GM19468 (cell line): ENCODE results near the gene KBTBD12.
"Not testable (repeated sequence)": the region's sequence is repeated elsewhere in the genome, so short reads cannot be mapped to it uniquely, and the experiment has no call there.

Experiments used
- ATAC-seq: cut with Tn5 transposase; IDR thresholded peaks from one replicate; pipeline ENCODE4 v1.9.1; 2021; ENCODE audit warnings: mild to moderate bottlenecking, moderate library complexity, moderate number of reproducible peaks; ENCODE audit not compliant: unreplicated experiment; ENCODE audit errors: extremely low read depth

KBTBD12 gene, protein sequence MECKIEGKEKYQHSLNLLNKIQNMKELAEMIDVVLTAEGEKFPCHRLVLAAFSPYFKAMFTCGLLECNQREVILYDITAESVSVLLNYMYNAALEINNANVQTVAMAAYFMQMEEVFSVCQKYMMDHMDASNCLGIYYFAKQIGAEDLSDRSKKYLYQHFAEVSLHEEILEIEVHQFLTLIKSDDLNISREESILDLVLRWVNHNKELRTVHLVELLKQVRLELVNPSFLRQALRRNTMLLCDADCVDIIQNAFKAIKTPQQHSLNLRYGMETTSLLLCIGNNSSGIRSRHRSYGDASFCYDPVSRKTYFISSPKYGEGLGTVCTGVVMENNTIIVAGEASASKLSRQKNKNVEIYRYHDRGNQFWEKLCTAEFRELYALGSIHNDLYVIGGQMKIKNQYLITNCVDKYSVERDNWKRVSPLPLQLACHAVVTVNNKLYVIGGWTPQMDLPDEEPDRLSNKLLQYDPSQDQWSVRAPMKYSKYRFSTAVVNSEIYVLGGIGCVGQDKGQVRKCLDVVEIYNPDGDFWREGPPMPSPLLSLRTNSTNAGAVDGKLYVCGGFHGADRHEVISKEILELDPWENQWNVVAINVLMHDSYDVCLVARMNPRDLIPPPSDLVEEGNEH

DNA sequence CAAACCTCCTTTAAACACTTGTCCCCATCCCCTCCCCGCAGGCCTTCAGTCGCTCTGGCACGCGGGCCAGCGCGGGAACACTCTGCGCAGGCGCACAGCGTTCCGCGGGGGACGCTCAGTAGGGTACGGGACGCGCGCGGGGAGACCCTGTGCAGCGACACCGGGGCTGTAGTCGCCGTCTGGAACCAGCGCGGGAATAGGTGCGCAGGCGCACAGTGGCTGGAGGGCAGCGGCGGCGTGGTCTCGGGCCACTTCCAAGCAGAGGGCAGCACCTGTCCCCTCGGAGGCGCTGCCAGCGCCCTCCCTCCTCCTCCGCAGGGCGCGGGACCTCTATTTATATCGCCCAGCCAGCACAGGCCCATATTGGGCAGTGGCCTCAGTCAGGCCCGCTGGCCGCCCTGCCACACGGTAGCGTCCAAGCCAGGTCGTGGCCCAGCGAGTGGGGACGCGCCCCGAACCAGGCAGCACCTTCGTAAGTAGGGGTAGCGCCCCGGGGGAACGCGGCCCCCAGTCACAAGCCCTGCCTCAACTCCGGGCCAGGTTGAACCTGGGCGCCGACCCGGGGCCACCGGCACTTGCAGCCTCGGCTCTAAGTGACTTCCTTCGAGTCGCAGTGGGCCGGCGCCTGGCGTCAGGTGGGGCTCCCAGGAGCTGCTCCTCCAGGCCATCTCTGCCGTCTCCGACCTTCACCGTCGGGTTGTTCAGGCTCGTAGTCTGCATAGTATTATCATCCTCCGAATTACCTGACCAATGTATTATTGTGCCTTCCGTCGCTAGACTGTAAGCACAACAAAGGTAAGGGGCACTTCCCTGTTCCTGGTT lies at the start of gene KBTBD12:
TSS of gene KBTBD12 (plus strand) at position 118 of the 822 bp plus-strand sequence. CDS start 7,830 bp downstream, outside the sequence.
- no peak for ATAC-seq

DNA sequence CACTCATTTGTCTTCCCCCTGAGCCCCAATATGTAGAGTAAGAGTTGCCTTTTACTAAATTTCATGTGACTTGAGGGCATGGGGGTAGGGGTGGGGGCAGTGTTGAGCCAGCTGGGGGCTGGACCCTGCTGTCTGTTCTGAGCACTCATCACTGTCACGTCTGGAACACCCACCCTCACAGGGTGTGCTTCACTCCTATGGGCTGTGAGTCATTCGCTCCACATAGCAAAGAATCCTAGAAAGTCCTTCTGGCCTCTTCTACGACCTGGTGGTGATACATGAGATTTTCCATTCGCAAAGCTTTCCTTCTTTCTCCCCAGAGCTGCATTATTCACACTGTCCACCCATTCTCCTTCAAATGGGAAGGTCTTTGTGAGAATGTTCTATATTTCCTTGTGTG lies 49.1 kb upstream of the KBTBD12 start:
- ATAC-seq: no peak

DNA sequence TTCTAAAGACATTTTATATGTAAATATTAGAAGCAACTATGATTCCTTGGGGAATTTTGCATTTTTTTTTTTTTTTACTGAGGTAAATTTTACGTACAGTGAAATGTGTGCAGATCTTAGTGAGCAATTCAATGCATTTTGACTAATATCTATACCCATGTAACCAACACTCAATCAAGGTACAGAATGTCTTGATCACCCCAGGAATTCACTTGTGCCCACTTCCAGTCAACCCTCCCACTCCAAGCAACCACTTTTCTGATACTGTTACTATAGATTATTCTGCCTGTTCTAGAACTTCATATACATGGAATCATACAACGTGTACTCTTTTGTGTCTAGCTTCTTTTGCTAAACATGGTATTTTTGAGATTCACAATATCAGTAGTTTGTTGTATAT lies 47.6 kb upstream of the KBTBD12 start:
- no peak for ATAC-seq

DNA sequence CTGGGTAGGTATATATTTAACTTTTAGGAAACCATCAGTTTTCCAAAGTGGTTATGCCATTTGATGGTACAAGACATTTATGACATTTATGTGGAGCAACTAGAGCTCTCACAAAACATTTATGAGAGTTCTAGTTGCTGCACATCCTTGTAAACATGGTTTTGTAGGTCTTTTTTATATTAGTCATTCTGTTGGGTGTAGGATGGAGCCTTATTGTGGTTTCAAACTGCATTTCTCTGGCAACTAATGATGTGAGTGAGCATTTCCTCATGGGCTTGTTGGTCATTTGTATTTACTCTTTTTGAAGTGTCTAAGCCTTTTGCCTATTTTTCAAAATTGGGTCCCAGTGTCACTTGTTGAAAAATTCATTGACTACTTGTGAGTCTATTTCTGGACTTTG lies 47.0 kb upstream of the KBTBD12 start:
- no peak for ATAC-seq

DNA sequence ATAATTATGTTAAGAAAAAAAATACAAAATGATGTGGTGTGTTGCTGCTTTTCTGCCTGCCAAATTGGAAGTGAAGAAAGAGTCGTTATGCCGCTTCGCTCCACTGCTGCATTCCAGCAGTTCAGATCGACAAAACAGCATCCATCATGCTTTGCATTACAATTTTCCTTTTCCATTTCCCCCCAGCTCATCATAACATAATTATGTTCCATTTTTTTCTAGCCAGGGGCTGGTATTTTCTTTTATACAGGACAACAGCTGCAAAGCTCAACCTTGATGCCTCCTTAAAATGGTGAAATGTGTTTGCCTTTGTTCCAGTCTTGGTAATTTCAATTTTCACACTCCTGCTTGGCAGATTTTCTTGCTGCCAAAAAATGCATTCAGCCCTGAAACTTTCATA lies 44.9 kb upstream of the KBTBD12 start:
- ATAC-seq: no peak

GRCh38 chr3:127874097-127874496 lies 40.9 kb upstream of the KBTBD12 start:
- not testable (repeated sequence) for ATAC-seq

DNA sequence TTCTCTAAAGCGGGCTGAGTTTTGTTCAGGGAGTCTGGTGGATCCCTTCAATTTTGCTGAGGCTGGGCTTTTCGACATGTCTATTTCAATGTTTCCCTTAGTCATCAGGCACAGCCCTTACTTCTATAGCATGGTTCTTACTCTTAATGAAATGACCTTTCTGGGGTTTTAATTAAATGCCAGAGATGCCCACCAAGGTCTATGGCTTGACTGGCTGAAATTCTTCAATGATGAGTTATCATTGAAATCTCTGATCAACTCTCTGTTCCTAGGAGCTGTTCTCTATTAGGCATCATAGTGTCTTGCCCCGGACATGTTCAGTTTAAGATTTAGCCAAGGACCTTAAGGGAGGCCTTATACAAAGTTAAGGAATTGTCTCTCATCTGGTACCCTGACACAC lies 33.4 kb upstream of the KBTBD12 start:
- no peak for ATAC-seq

GRCh38 chr3:127884041-127884440 lies 31.0 kb upstream of the KBTBD12 start:
- no peak for ATAC-seq

GRCh38 chr3:127886231-127886955 lies 28.6 kb upstream of the KBTBD12 start:
- ATAC-seq: no peak

DNA sequence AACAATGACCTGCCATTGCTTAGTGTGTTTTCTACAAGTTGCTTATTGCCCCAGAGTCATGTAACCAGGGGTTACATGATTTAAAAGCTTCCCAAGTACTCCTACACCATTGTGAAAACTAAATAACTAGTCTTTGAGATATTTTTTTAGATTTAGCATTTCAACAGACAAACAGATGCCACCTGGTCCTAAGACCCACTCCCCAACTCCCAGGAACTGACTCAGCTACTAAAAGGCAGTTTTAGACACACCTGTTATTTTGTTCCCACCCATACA lies 28.1 kb upstream of the KBTBD12 start:
- ATAC-seq: no peak

DNA sequence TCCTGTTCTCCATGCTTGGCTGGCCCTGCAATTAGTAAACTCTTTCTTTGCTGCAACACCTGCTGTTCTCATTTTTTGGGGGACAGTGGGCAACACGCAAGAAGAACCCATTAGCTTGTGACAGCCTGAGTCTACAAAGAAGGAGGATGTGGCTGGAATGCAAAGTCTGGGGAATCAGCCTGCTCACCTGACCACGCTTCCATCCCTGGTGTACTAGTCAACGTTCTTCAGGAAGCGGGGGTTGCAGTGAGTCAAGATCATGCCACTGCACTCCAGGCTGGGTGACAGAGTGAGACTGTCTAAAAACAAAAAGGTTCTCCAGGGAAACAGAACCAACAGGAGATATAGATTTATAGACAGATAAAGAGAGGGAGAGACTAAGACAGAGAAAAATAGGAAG lies 27.7 kb upstream of the KBTBD12 start:
- ATAC-seq: no peak

DNA sequence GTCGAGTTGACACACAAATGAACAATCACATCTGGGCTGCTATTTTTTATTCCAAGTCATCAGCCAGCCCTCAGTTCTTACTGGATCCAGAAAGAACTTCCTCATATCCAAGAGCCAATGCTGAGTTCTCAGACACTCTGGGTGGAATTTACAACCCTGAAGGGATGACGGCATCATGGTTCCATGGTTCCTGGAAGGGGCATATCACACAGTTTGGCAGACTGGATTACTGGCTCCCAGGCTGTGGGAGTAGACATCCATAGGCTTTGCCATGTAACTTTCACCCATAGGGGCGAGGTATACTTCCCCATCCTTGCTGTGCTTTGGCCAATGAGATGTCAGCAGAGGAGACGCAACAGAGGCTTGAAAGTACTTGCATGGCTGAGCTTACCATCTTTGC lies 26.9 kb upstream of the KBTBD12 start:
- ATAC-seq: no peak

DNA sequence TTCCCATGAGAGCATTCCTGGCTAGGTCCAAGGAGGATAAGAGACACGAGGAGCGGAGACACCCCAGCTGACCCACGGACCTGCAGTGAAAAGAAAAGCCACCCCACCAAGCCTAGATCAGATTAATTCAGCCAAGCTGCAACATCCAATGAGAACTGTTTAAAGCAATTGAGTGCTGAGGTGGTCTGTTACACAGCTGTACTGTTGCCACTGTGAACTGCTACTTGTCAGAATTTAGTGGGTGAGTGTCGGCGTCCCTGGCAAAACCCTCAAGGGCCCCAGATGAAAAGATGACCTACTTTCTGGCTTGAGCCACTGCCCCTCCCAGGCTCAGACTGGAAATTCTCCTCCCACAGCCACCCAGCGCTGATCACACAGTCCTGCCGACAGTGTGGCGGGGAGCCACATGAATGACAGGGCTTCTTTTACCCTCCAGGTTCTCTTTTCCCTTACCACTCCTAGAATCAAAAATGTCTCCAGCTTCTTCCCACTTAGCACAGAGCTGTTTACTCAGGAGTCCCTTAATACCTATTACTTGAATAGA lies 26.4 kb upstream of the KBTBD12 start:
- no peak for ATAC-seq

DNA sequence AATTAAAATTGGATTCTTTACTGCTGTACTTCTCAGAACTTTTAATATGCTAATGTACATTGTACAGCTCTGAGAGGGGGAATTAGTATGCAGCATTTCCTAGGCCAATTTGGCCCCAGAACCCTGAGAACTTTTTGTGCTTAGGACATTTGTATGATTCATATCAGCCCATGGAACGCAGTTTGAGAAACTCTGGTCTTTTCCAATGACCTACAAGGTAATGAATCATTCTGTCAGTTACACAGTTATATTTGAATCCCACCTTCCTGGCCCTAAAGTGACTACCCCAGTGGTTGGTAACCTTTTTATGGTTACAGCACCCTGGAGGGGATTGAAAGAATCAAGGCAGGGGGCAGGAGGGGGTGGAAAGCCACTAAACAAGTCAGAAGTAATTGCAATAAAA lies 25.6 kb upstream of the KBTBD12 start:
- no peak for ATAC-seq

- no peak for ATAC-seq
These were observed 24.9 kb upstream of the KBTBD12 start for GRCh38 chr3:127889976-127890650.

DNA sequence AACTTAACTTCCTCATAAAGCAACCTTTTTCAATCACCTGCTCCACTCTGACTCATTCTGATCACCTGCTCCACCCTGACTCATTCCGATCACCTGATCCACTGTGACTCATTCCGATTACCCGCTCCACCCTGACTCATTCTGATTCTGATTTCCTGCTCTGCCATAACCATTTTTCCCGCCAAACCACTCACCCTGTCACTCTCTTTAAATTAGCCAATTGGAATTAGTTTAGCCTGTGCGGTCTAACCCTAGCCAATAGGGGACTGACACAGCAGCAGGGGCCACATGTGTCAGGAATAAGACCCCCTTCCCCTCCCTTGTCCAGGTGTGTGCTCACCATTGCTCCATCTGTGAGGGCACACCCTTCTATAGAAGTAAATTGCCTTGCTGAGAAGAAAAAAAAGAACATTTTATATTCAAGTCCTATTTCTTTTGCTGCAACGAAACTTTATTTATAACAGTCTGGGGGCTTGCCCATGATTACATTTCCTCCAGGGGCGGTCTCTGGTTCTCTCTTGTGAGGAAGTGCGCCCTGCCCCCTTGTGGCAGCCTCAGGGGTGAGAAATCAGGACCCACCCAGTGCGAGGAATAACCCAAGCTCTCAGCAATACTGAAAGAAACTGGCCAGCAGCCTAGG lies 24.3 kb upstream of the KBTBD12 start:
- not testable (repeated sequence) for ATAC-seq

DNA sequence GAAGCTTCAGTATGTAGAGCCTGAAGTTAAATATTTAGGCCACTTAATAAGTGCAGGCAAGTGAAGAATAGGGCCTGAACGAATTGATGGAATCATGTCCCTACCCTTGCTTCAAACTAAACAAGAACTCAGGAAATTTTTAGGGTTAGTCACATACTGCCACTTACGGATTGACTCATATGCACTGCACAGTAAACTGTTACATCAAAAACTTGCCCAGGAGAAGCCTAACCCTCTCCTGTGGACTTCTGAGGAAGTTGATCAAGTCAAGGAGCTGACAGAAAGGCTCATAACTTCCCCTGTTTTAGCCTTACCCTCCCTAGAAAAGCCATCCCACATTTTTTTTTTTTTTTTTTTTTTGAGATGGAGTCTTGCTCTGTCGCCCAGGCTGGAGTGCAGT lies 20.6 kb upstream of the KBTBD12 start:
- ATAC-seq: no peak

- no peak for ATAC-seq
These were observed 15.8 kb upstream of the KBTBD12 start for GRCh38 chr3:127899200-127899599.

GRCh38 chr3:127899766-127900165 lies 15.3 kb upstream of the KBTBD12 start:
- no peak for ATAC-seq
